8988T (cell line): Measurements from ENCODE around the gene G6PC2.
"Not testable (repeated sequence)": the region's sequence is repeated elsewhere in the genome, so short reads cannot be mapped to it uniquely, and the experiment has no call there.

Experiments
- DNase-seq: peaks from one replicate; pipeline ENCODE4 v3.0.0; 2011

The G6PC2 gene

GRCh38 chr2:168901003-168901402 lies at the start of gene G6PC2:
Gene G6PC2 (plus strand): TSS chr2:168901291. CDS start chr2:168901332, 41 bp downstream.
- no peak for DNase-seq

GRCh38 chr2:168851674-168852320 lies 49.3 kb upstream of the G6PC2 start:
- no peak for DNase-seq

GRCh38 chr2:168852481-168852880 lies 48.6 kb upstream of the G6PC2 start:
- no peak for DNase-seq

GRCh38 chr2:168853471-168853870 lies 47.6 kb upstream of the G6PC2 start:
- DNase-seq: no peak

GRCh38 chr2:168854651-168855050 lies 46.4 kb upstream of the G6PC2 start:
- DNase-seq: no peak

- no peak for DNase-seq
These were observed 45.5 kb upstream of the G6PC2 start for GRCh38 chr2:168855601-168856000.

- DNase-seq: no peak
These were observed 42.9 kb upstream of the G6PC2 start for GRCh38 chr2:168858146-168858545.

- DNase-seq: not testable (repeated sequence)
These were observed 33.9 kb upstream of the G6PC2 start for GRCh38 chr2:168867164-168867563.

- DNase-seq: not testable (repeated sequence)
These were observed 30.7 kb upstream of the G6PC2 start for GRCh38 chr2:168870369-168870768.

- not testable (repeated sequence) for DNase-seq
These were observed 30.3 kb upstream of the G6PC2 start for GRCh38 chr2:168870824-168871223.

- no peak for DNase-seq
These were observed 26.6 kb upstream of the G6PC2 start for GRCh38 chr2:168874368-168875054.

GRCh38 chr2:168882163-168882562 lies 18.9 kb upstream of the G6PC2 start:
- DNase-seq: not testable (repeated sequence)

- DNase-seq: no peak
These were observed 16.1 kb upstream of the G6PC2 start for GRCh38 chr2:168884975-168885374.

- DNase-seq: no peak
These were observed 11.5 kb upstream of the G6PC2 start for GRCh38 chr2:168889635-168890005.

- peak; percentile 53 for DNase-seq
These were observed 10.9 kb upstream of the G6PC2 start, which contains the start of gene SPC25 for GRCh38 chr2:168890006-168890782. Gene SPC25 (minus strand): TSS chr2:168890430. CDS start chr2:168889519, 911 bp downstream.

GRCh38 chr2:168892327-168892726 lies 8.8 kb upstream of the G6PC2 start:
- no peak for DNase-seq

- DNase-seq: no peak
These were observed 7.0 kb upstream of the G6PC2 start for GRCh38 chr2:168894101-168894500.

GRCh38 chr2:168894720-168895119 lies 6.4 kb upstream of the G6PC2 start:
- no peak for DNase-seq

GRCh38 chr2:168895771-168896170 lies 5.3 kb upstream of the G6PC2 start:
- no peak for DNase-seq

GRCh38 chr2:168896783-168897182 lies 4.3 kb upstream of the G6PC2 start:
- DNase-seq: no peak

- DNase-seq: no peak
These were observed 3.6 kb upstream of the G6PC2 start for GRCh38 chr2:168897449-168897848.

GRCh38 chr2:168903888-168904287 lies 2.8 kb downstream of the G6PC2 start:
- no peak for DNase-seq

- no peak for DNase-seq
These were observed 3.3 kb downstream of the G6PC2 start for GRCh38 chr2:168904358-168904757.
